Chondrocyte (in vitro differentiated cells): ENCODE data around the gene S100A14. TPM values are rescaled to one million over a fixed set of nuclear protein-coding genes. Genes with fewer than 3 reads are reported as not detected.
"Not testable (repeated sequence)": the region's sequence is repeated elsewhere in the genome, so short reads cannot be mapped to it uniquely, and the experiment has no call there.

Source experiments
- DNase-seq: peaks from one replicate; pipeline ENCODE4 v3.0.0; 2021; ENCODE audit warnings: mixed read lengths, low spot score
- H3K27ac Mint-ChIP-seq: one replicate; pipeline ENCODE4 v1.8.0; 2021; ENCODE audit warnings: mild to moderate bottlenecking, moderate library complexity, mixed read lengths; ENCODE audit not compliant: unreplicated experiment
- H3K27me3 Mint-ChIP-seq: 2 replicates; pipeline ENCODE4 v1.8.0; 2021; ENCODE audit warnings: low read depth, mixed read lengths
- H3K36me3 Mint-ChIP-seq: 2 replicates; pipeline ENCODE4 v1.8.0; 2021; ENCODE audit warnings: low read depth, mixed read lengths
- H3K4me1 Mint-ChIP-seq: 2 replicates; pipeline ENCODE4 v1.8.0; 2021; ENCODE audit warnings: low read depth, mild to moderate bottlenecking, mixed read lengths
- H3K4me3 Mint-ChIP-seq: one replicate; pipeline ENCODE4 v1.8.0; 2021; ENCODE audit warnings: mild to moderate bottlenecking, moderate library complexity, mixed read lengths; ENCODE audit not compliant: unreplicated experiment
- H3K9me3 Mint-ChIP-seq: 2 replicates; pipeline ENCODE4 v1.8.0; 2021; ENCODE audit warnings: low read depth, mixed read lengths
- CTCF ChIP-seq: fragments of 200-600 bp; sonication (generic); IDR thresholded peaks from 2 replicates; pipeline ENCODE4 v1.5.0; 2021; ENCODE audit warnings: antibody characterized with exemption, mild to moderate bottlenecking, moderate library complexity
- total RNA-seq: library from RNA; stranded (reverse); gene quantifications from 3 replicates; pipeline ENCODE4 v1.2.1, GENCODE V29; 2021

Gene S100A14
- total RNA-seq, 1 donor from 2014 or later = not detected

- Mint-ChIP-seq H3K27me3 (no peaks in the 10 kb centered on the region), H3K27ac (no peak overlapping the region), H3K4me3 (no peak overlapping the region), H3K4me1 (no peaks in the 10 kb centered on the region), H3K36me3 (peaks cover 46% of the 10 kb centered on the region), H3K9me3 (no peaks in the 10 kb centered on the region)
- no peak for DNase-seq
- no peak for TF ChIP-seq CTCF
Observed at GRCh38 chr1:153643816-153644215, 27.7 kb upstream of the S100A14 start.

- TF ChIP-seq CTCF = no peak
- Mint-ChIP-seq H3K4me1 (no peaks in the 10 kb centered on the region), H3K9me3 (no peaks in the 10 kb centered on the region), H3K36me3 (peaks cover 49% of the 10 kb centered on the region), H3K27me3 (no peaks in the 10 kb centered on the region), H3K27ac (no peak overlapping the region), H3K4me3 (no peak overlapping the region)
- peak; percentile 68 for DNase-seq
Observed at GRCh38 chr1:153643100-153643499, 27.0 kb upstream of the S100A14 start.

DNA sequence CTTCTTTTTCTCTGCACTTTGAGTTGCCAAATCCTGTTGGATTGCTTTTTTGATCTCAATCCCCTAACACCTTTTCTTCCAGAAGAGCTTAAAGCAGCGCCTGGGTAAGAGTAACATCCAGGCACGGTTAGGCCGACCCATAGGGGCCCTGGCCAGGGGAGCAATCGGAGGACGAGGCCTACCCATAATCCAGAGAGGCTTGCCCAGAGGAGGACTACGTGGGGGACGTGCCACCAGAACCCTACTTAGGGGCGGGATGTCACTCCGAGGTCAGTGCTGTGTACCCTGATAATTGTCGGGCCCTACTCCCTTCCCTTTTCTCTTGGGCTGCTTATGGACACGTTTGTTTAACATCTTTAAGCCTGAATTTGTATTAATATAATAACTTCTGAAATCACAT, 26.0 kb upstream of the S100A14 start:
- TF ChIP-seq CTCF = no peak
- Mint-ChIP-seq H3K4me3 (no peak overlapping the region), H3K36me3 (peaks cover 53% of the 10 kb centered on the region), H3K4me1 (peaks cover 5% of the 10 kb centered on the region), H3K27ac (no peak overlapping the region), H3K9me3 (no peaks in the 10 kb centered on the region), H3K27me3 (no peaks in the 10 kb centered on the region)
- peak; percentile 62 for DNase-seq

- TF ChIP-seq CTCF = no peak
- DNase-seq = no peak
- H3K9me3 Mint-ChIP-seq = no peaks in the 10 kb centered on the region
- H3K4me1 Mint-ChIP-seq = peaks cover 10% of the 10 kb centered on the region
- no peak overlapping the region for H3K4me3 Mint-ChIP-seq
- H3K36me3 Mint-ChIP-seq = peaks cover 58% of the 10 kb centered on the region
- H3K27me3 Mint-ChIP-seq = no peaks in the 10 kb centered on the region
- no peak overlapping the region for H3K27ac Mint-ChIP-seq
Observed at GRCh38 chr1:153640861-153641260, 24.7 kb upstream of the S100A14 start.

GRCh38 chr1:153640213-153640612, 24.1 kb upstream of the S100A14 start:
- Mint-ChIP-seq H3K4me1 (peaks cover 16% of the 10 kb centered on the region), H3K36me3 (peaks cover 53% of the 10 kb centered on the region)
- not testable (repeated sequence) for H3K9me3 Mint-ChIP-seq, H3K27ac Mint-ChIP-seq, H3K27me3 Mint-ChIP-seq, H3K4me3 Mint-ChIP-seq, DNase-seq

- Mint-ChIP-seq H3K36me3 (peaks cover 50% of the 10 kb centered on the region), H3K27me3 (no peaks in the 10 kb centered on the region), H3K9me3 (no peaks in the 10 kb centered on the region), H3K4me3 (no peak overlapping the region), H3K4me1 (peaks cover 21% of the 10 kb centered on the region), H3K27ac (no peak overlapping the region)
- no peak for TF ChIP-seq CTCF
- peak; percentile 20 for DNase-seq
Observed at GRCh38 chr1:153639280-153639679, 23.2 kb upstream of the S100A14 start.
